Measurements from ENCODE around the gene SCUBE2. TPM values are rescaled to one million over a fixed set of nuclear protein-coding genes. Genes with fewer than 3 reads are reported as not detected.

The SCUBE2 gene
- total RNA-seq, 4 donors from 2014 or later: 0.78 to 13.1 (median 5.0) TPM

- no peak for TF ChIP-seq POLR2AphosphoS5 (IDR thresholded peaks at IDR 0.05)
- TF ChIP-seq POLR2A (IDR thresholded peaks at IDR 0.05): no peak
- no peak for TF ChIP-seq CTCF (IDR thresholded peaks at IDR 0.05)
- Histone ChIP-seq H3K4me1 (peaks cover 0 to 22% (median 14%) of the 10 kb centered on the region in 3 donors), H3K36me3 (no peaks in the 10 kb centered on the region), H3K9me3 (no peaks in the 10 kb centered on the region), H3K27ac (peak overlapping the region in 1 of 4 donors; percentile 51), H3K4me3 (peak overlapping the region; percentile 36 to 56), H3K27me3 (peaks cover 22% of the 10 kb centered on the region)
- WGBS, 2 donors (ENCODE audit: low coverage in 1 of 2): 48 to 70% methylated on average over 2 to 4 of the region's 69 CpGs
- ATAC-seq: peak; percentile 18
These were observed 87.0 kb downstream of the SCUBE2 start for GRCh38 chr11:9004183-9004926.

- WGBS, 2 donors (ENCODE audit: low coverage in 1 of 2): 0% methylated on average over 4 of the region's 83 CpGs; no CpG with 5 or more reads in 1 of the 2 donors
- peak within 1 kb of the TSS; percentile 36 to 56 for H3K4me3 ChIP-seq
- H3K27me3 ChIP-seq: peaks cover 22% of the 10 kb centered on the region
- TF ChIP-seq POLR2AphosphoS5 (IDR thresholded peaks at IDR 0.05) (peak; percentile 16), POLR2A (IDR thresholded peaks at IDR 0.05) (peak; percentile 17 to 39), CTCF (IDR thresholded peaks at IDR 0.05) (peak in 1 of 4 experiments; percentile 5), EP300 (IDR thresholded peaks at IDR 0.05) (no peak)
- ATAC-seq: peak; percentile 90
- H3K4me1 ChIP-seq: peaks cover 0 to 22% (median 14%) of the 10 kb centered on the region in 3 donors
- H3K27ac ChIP-seq: peak within 1 kb of the TSS in 1 of 4 donors; percentile 51
- H3K9me3 ChIP-seq: no peaks in the 10 kb centered on the region
- H3K36me3 ChIP-seq: no peaks in the 10 kb centered on the region
These were observed 87.7 kb downstream of the SCUBE2 start, which contains the start of gene NRIP3 for GRCh38 chr11:9003573-9004182. NRIP3 (minus strand) TSS chr11:9004001; CDS start chr11:9003935, 66 bp downstream.

- Histone ChIP-seq H3K4me3 (peak overlapping the region; percentile 36 to 56), H3K4me1 (peaks cover 0 to 22% (median 14%) of the 10 kb centered on the region in 3 donors), H3K27ac (peak overlapping the region in 1 of 4 donors; percentile 51), H3K36me3 (no peaks in the 10 kb centered on the region), H3K27me3 (peaks cover 22% of the 10 kb centered on the region), H3K9me3 (no peaks in the 10 kb centered on the region)
- TF ChIP-seq CTCF (IDR thresholded peaks at IDR 0.05) (no peak), EP300 (IDR thresholded peaks at IDR 0.05) (no peak), POLR2AphosphoS5 (IDR thresholded peaks at IDR 0.05) (no peak), POLR2A (IDR thresholded peaks at IDR 0.05) (no peak)
- 13% methylated on average over 4 of the region's 8 CpGs; no CpG with 5 or more reads in 1 of the 2 donors for WGBS, 2 donors (ENCODE audit: low coverage in 1 of 2)
- ATAC-seq: no peak
These were observed 88.4 kb downstream of the SCUBE2 start for GRCh38 chr11:9002920-9003572.

- ATAC-seq: no peak
- Histone ChIP-seq H3K27me3 (peaks cover 22% of the 10 kb centered on the region), H3K27ac (no peak overlapping the region), H3K9me3 (no peaks in the 10 kb centered on the region), H3K4me3 (no peak overlapping the region), H3K4me1 (peaks cover 0 to 22% (median 14%) of the 10 kb centered on the region in 3 donors), H3K36me3 (no peaks in the 10 kb centered on the region)
- 68 to 76% methylated on average over 3 to 6 of the region's 6 CpGs for WGBS, 2 donors (ENCODE audit: low coverage in 1 of 2)
- TF ChIP-seq POLR2AphosphoS5 (IDR thresholded peaks at IDR 0.05): no peak
- no peak for TF ChIP-seq EP300 (IDR thresholded peaks at IDR 0.05)
- TF ChIP-seq POLR2A (IDR thresholded peaks at IDR 0.05): no peak
- TF ChIP-seq CTCF (IDR thresholded peaks at IDR 0.05): no peak
These were observed 89.7 kb downstream of the SCUBE2 start for GRCh38 chr11:9001736-9002135.
